Measurements from ENCODE around the gene IFRD2. TPM values are rescaled to one million over a fixed set of nuclear protein-coding genes. Genes with fewer than 3 reads are reported as not detected.

Gene IFRD2
- total RNA-seq, 1 experiment from 2014 or later: 89.5 TPM

DNA sequence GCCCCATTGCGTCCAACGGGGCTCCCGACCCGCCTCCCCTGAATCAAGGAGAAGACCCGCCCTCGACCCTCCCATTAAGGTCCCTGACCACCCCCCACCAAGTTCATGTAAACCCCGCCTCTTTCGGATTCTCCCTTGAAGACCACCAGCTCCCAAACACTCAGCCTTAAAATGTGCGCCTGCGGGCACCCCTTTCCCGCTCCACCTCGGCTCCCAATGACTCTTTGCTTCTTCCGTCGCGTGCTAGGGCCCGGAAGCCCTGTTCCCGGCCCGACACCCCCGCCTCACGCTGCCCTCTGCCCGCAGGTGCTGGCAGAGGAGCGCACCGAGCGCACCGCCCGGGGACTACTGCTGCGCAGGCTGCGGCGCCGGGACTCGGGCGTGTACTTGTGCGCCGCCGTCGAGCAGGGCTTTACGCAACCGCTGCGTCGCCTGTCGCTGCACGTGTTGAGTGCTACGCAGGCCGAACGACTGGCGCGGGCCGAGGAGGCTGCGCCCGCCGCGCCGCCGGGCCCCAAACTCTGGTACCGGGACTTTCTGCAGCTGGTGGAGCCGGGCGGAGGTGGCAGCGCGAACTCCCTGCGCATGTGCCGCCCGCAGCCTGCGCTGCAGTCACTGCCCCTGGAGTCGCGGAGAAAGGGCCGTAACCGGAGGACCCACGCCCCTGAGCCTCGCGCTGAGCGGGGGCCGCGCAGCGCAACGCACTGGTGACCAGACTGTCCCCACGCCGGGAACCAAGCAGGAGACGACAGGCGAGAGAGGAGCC is 16.1 kb downstream of the IFRD2 start:
- POLR2A ChIA-PET: interaction anchor here (0.6 kb wide), 1 partner anchor 52 kb away, joined by 3 read pairs; the partner anchor contains the start of gene TUSC2
- Histone ChIP-seq H3K27me3 (replicated peaks; ENCODE audit: control insufficient read depth, insufficient read depth, low read length) (no peaks in the 10 kb centered on the region), H3K4me1 (peaks cover 25% of the 10 kb centered on the region), H3K4me3 (ENCODE audit: low read depth, low read length) (no peak overlapping the region), H3K9me3 (no peaks in the 10 kb centered on the region), H3K36me3 (ENCODE audit: control insufficient read depth, insufficient read depth, low read length) (peaks cover 2% of the 10 kb centered on the region)
- Mint-ChIP-seq H3K27me3 (ENCODE audit: insufficient read depth, unreplicated experiment) (no peaks in the 10 kb centered on the region), H3K27ac (ENCODE audit: unreplicated experiment) (no peak overlapping the region), H3K4me3 (ENCODE audit: unreplicated experiment) (no peak overlapping the region), H3K9me3 (ENCODE audit: unreplicated experiment) (no peaks in the 10 kb centered on the region), H3K36me3 (ENCODE audit: insufficient read depth, unreplicated experiment) (peaks cover 8% of the 10 kb centered on the region), H3K4me1 (ENCODE audit: low read depth, unreplicated experiment) (peaks cover 16% of the 10 kb centered on the region)
- BruUV-seq (replicated peaks): no TSS peak
- no peak for TF ChIP-seq CTCF (IDR thresholded peaks at IDR 0.05; ENCODE audit: insufficient read depth in 1 of 2, low read depth in 1 of 2, low read length in 1 of 2, severe bottlenecking in 1 of 2, unreplicated experiment in 1 of 2)
- intact Hi-C loops (cut with micrococcal nuclease; ENCODE audit: unreplicated experiment): no loop called here
- no peak for DNase-seq
- CTCF ChIA-PET: no interaction called here

DNA sequence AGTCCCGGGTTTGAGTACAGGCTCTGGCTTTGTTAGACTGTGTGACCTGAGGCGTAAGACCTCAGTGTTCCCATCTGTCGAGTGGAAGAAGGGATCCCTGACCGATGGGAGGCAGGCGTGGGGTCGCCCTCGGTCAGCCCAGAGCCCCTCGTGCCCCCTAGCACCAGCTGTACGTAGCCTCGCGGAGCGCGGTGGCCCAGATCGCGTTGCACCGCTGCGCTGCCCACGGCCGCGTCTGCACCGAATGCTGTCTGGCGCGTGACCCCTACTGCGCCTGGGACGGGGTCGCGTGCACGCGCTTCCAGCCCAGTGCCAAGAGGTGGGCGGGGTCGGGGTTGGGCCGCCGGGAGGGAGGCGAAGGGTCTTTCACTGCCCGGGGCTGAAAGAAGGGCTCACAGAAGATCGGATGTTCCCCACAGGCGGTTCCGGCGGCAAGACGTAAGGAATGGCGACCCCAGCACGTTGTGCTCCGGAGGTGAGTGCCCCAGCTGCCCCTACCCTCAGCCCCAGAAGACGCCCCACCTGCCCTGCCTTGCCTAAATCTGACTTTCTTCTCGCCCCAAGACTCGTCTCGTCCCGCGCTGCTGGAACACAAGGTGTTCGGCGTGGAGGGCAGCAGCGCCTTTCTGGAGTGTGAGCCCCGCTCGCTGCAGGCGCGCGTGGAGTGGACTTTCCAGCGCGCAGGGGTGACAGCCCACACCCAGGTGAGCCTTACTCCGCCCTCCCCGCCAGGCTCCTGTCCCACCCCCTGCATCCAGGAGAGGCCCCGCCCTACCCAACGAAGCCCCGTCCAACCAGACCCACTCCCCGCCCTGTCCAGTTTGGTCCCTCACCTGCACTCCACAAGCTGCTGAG is 16.9 kb downstream of the IFRD2 start:
- BruUV-seq (replicated peaks): no TSS peak
- peaks cover 8% of the 10 kb centered on the region for H3K36me3 Mint-ChIP-seq (ENCODE audit: insufficient read depth, unreplicated experiment)
- CTCF ChIA-PET: interaction anchor here (1.3 kb wide), 1 partner anchor 17 kb away, joined by 4 read pairs; no protein-coding TSS in a partner anchor
- POLR2A ChIA-PET: no interaction called here
- intact Hi-C loops (cut with micrococcal nuclease; ENCODE audit: unreplicated experiment): no loop called here
- H3K4me3 ChIP-seq (ENCODE audit: low read depth, low read length): no peak overlapping the region
- H3K9me3 Mint-ChIP-seq (ENCODE audit: unreplicated experiment): no peaks in the 10 kb centered on the region
- H3K4me3 Mint-ChIP-seq (ENCODE audit: unreplicated experiment): no peak overlapping the region
- peaks cover 2% of the 10 kb centered on the region for H3K36me3 ChIP-seq (ENCODE audit: control insufficient read depth, insufficient read depth, low read length)
- peaks cover 16% of the 10 kb centered on the region for H3K4me1 Mint-ChIP-seq (ENCODE audit: low read depth, unreplicated experiment)
- H3K27me3 Mint-ChIP-seq (ENCODE audit: insufficient read depth, unreplicated experiment): no peaks in the 10 kb centered on the region
- DNase-seq: no peak
- H3K4me1 ChIP-seq: peaks cover 33% of the 10 kb centered on the region
- no peaks in the 10 kb centered on the region for H3K27me3 ChIP-seq (replicated peaks; ENCODE audit: control insufficient read depth, insufficient read depth, low read length)
- H3K27ac Mint-ChIP-seq (ENCODE audit: unreplicated experiment): no peak overlapping the region
- H3K9me3 ChIP-seq: no peaks in the 10 kb centered on the region
- no peak for TF ChIP-seq CTCF (IDR thresholded peaks at IDR 0.05; ENCODE audit: insufficient read depth in 1 of 2, low read depth in 1 of 2, low read length in 1 of 2, severe bottlenecking in 1 of 2, unreplicated experiment in 1 of 2)

DNA sequence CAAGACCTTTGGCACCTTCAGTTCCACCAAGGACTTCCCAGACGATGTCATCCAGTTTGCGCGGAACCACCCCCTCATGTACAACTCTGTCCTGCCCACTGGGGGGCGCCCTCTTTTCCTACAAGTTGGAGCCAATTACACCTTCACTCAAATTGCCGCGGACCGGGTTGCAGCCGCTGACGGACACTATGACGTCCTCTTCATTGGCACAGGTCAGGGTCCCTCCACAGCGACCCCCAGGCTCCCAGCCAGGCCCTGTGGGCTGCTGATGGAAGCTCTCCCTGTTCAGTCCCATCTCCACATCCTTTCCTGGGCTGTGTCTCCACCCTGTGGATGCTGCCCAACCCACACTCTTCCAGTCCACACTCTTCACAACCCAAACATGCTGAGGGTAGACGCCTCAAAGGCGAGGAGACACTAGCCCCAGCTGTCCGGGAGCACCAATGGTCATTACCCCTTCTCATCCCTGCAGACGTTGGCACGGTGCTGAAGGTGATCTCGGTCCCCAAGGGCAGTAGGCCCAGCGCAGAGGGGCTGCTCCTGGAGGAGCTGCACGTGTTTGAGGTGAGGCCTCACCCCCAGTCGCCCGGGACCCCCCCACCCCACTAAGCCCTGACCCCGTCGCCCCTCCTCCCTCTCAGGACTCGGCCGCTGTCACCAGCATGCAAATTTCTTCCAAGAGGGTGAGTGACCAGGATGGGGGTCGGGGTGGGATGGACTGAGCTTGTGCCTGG is 17.7 kb downstream of the IFRD2 start:
- peaks cover 41% of the 10 kb centered on the region for H3K4me1 ChIP-seq
- H3K9me3 ChIP-seq: no peaks in the 10 kb centered on the region
- ChIA-PET CTCF (interaction anchor here (0.6 to 1.3 kb wide), 2 partner anchors 16 to 114 kb away, joined by 4 to 8 read pairs; no protein-coding TSS in a partner anchor), POLR2A (no interaction called here)
- intact Hi-C loops (cut with micrococcal nuclease; ENCODE audit: unreplicated experiment): loop anchor here (1.0 kb wide), 1 partner anchor 50 kb away; no protein-coding TSS in a partner anchor
- peaks cover 2% of the 10 kb centered on the region for H3K36me3 ChIP-seq (ENCODE audit: control insufficient read depth, insufficient read depth, low read length)
- H3K4me3 ChIP-seq (ENCODE audit: low read depth, low read length): no peak overlapping the region
- H3K4me3 Mint-ChIP-seq (ENCODE audit: unreplicated experiment): no peak overlapping the region
- no peaks in the 10 kb centered on the region for H3K27me3 Mint-ChIP-seq (ENCODE audit: insufficient read depth, unreplicated experiment)
- peak; percentile 54 to 74 for TF ChIP-seq CTCF (IDR thresholded peaks at IDR 0.05; ENCODE audit: insufficient read depth in 1 of 2, low read depth in 1 of 2, low read length in 1 of 2, severe bottlenecking in 1 of 2, unreplicated experiment in 1 of 2)
- peak in 1 of 2 experiments; percentile 70 for DNase-seq
- no peaks in the 10 kb centered on the region for H3K27me3 ChIP-seq (replicated peaks; ENCODE audit: control insufficient read depth, insufficient read depth, low read length)
- BruUV-seq (replicated peaks): no TSS peak
- H3K9me3 Mint-ChIP-seq (ENCODE audit: unreplicated experiment): no peaks in the 10 kb centered on the region
- peaks cover 19% of the 10 kb centered on the region for H3K4me1 Mint-ChIP-seq (ENCODE audit: low read depth, unreplicated experiment)
- peaks cover 8% of the 10 kb centered on the region for H3K36me3 Mint-ChIP-seq (ENCODE audit: insufficient read depth, unreplicated experiment)
- H3K27ac Mint-ChIP-seq (ENCODE audit: unreplicated experiment): peak overlapping the region; percentile 18

All from Caco-2 (cell line).